K562 (cell line): ENCODE measurements around the gene CEBPE. TPM values are rescaled to one million over a fixed set of nuclear protein-coding genes. Genes with fewer than 3 reads are reported as not detected.

Experiments used
- BCLAF1 ChIP-seq, 2 experiments: fragments of 450-650 bp in 1 of 2; IDR thresholded peaks; 2 replicates each; pipeline ENCODE4 v1.6.1; 2011 to 2017; ENCODE audit warnings: low read depth in 2 of 2, antibody characterized with exemption in 1 of 2, borderline replicate concordance in 1 of 2, low read length in 1 of 2, mild to moderate bottlenecking in 1 of 2, mixed read lengths in 1 of 2; ENCODE audit not compliant: control insufficient read depth in 1 of 2
- BRF1 ChIP-seq: IDR thresholded peaks from 3 replicates; pipeline ENCODE4 v1.6.1; 2011; ENCODE audit warnings: borderline replicate concordance, mild to moderate bottlenecking; ENCODE audit not compliant: insufficient read length; ENCODE audit errors: extremely low read depth
- FIP1L1 ChIP-seq: fragments of 200-400 bp; formaldehyde crosslinking; IDR thresholded peaks from 2 replicates; pipeline ENCODE4 v1.6.1; 2018; ENCODE audit warnings: mild to moderate bottlenecking, low read depth, low read length; ENCODE audit not compliant: poor library complexity, severe bottlenecking
- HMG20A ChIP-seq: fragments of 450-650 bp; formaldehyde crosslinking; conservative IDR thresholded peaks from 2 replicates; pipeline ENCODE4 v1.4.0; 2020; ENCODE audit warnings: mild to moderate bottlenecking, mixed read lengths
- IRF2 ChIP-seq: sonication (generic); formaldehyde crosslinking; IDR thresholded peaks from 2 replicates; pipeline ENCODE4 v1.8.1; 2022; ENCODE audit warnings: mild to moderate bottlenecking, missing genetic modification reagents
- KLF6 ChIP-seq: fragments of 250-450 bp; sonication (Bioruptor Pico); IDR thresholded peaks from 2 replicates; pipeline ENCODE4 v1.4.0; 2020; ENCODE audit warnings: mild to moderate bottlenecking, moderate library complexity, borderline replicate concordance
- MCM3 ChIP-seq: fragments of 450-650 bp; IDR thresholded peaks from 2 replicates; pipeline ENCODE4 v1.6.1; 2016
- PCBP2 ChIP-seq: fragments of 200-400 bp; formaldehyde crosslinking; IDR thresholded peaks from 2 replicates; pipeline ENCODE4 v1.6.1; 2018; ENCODE audit warnings: low read length, low read depth, mild to moderate bottlenecking, moderate library complexity; ENCODE audit not compliant: poor library complexity, severe bottlenecking
- POLR3A ChIP-seq: IDR thresholded peaks from 2 replicates; pipeline ENCODE4 v1.6.1; 2011; ENCODE audit warnings: borderline replicate concordance, mild to moderate bottlenecking, moderate library complexity; ENCODE audit not compliant: insufficient read length, insufficient read depth; ENCODE audit errors: extremely low read depth
- SP1 ChIP-seq: sonication (generic); formaldehyde crosslinking; IDR thresholded peaks from 2 replicates; pipeline ENCODE4 v1.8.1; 2022; ENCODE audit warnings: mild to moderate bottlenecking, missing genetic modification reagents
- TCF15 ChIP-seq: fragments of 250-450 bp; sonication (Bioruptor Pico); IDR thresholded peaks from 2 replicates; pipeline ENCODE4 v1.8.0; 2022; ENCODE audit warnings: moderate library complexity, mild to moderate bottlenecking, inconsistent platforms
- TRIM25 ChIP-seq: fragments of 450-650 bp; IDR thresholded peaks from 2 replicates; pipeline ENCODE4 v1.7.0; 2016; ENCODE audit warnings: borderline replicate concordance
- ZNF175 ChIP-seq: fragments of 200-800 bp; sonication (Bioruptor generic); IDR thresholded peaks from 2 replicates; pipeline ENCODE4 v1.6.1; 2016; ENCODE audit warnings: low read depth, mild to moderate bottlenecking, missing genetic modification characterization, missing compliant biosample characterization
- ZNF212 ChIP-seq: fragments of 450-650 bp; formaldehyde crosslinking; IDR thresholded peaks from 2 replicates; pipeline ENCODE4 v1.4.0; 2020; ENCODE audit warnings: mild to moderate bottlenecking
- ZNF551 ChIP-seq: fragments of 250-450 bp; sonication (Bioruptor Pico); IDR thresholded peaks from 2 replicates; pipeline ENCODE4 v1.5.0; 2021; ENCODE audit warnings: mild to moderate bottlenecking, moderate library complexity
- ZNF57 ChIP-seq: fragments of 450-650 bp; formaldehyde crosslinking; IDR thresholded peaks from 2 replicates; pipeline ENCODE4 v1.4.0; 2020; ENCODE audit warnings: mild to moderate bottlenecking, moderate library complexity
- ZNF785 ChIP-seq: fragments of 250-450 bp; sonication (Bioruptor Pico); IDR thresholded peaks from 2 replicates; pipeline ENCODE4 v1.4.0; 2020; ENCODE audit warnings: mild to moderate bottlenecking
- polyA plus RNA-seq, 8 experiments: library from polyadenylated mRNA; depleted of rRNA in 4 of 8; stranded (reverse) in 5 of 8; unstranded in 3 of 8; fragments of >200 nt; fragmentation: Nextera tagmentation in 2 of 8; fragmentation: Illumina TruSeq in 1 of 8; extraction: Ambion mirVana in 2 of 8; extraction: Trizol in 1 of 8; gene quantifications; 2 replicates each; pipeline versions ENCODE4 v1.2.1 to v1.2.3, GENCODE V29; 2011 to 2014; ENCODE audit warnings: inconsistent platforms in 1 of 8, missing spikeins in 1 of 8
- total RNA-seq, 7 experiments: library from RNA; depleted of rRNA in 6 of 7; stranded (reverse); fragments of >200 nt in 6 of 7; fragmentation: Illumina TruSeq in 2 of 7; extraction: Trizol in 2 of 7; gene quantifications; 2 replicates each; pipeline versions ENCODE4 v1.2.1 to v1.2.3, GENCODE V29; 2011 to 2021; ENCODE audit warnings: low replicate concordance in 1 of 7
- TF ChIP-seq, protein P1 (sequence below): sonication (generic); formaldehyde crosslinking; IDR thresholded peaks from 2 replicates; pipeline ENCODE4 v1.8.1; 2023; ENCODE audit warnings: mild to moderate bottlenecking, missing genetic modification reagents
- TF ChIP-seq, protein P2 (sequence below): fragments of 250-450 bp; sonication (Bioruptor Pico); IDR thresholded peaks from 2 replicates; pipeline ENCODE4 v1.8.0; 2022; ENCODE audit warnings: inconsistent platforms

Gene CEBPE
- total and polyA plus RNA-seq, 9 of the 15 experiments (the other 6 are each of a cell fraction or from before 2014, with no cell fraction given): 0.09 to 0.15 (median 0.13) TPM; not detected in 6

- TF ChIP-seq ZNF175 (CRISPR knock-in tag) (no peak), SP1 (CRISPR knock-in tag) (no peak), ZNF212 (CRISPR knock-in tag) (no peak), ZNF785 (CRISPR knock-in tag) (no peak), ZNF551 (CRISPR knock-in tag) (no peak), PCBP2 (no peak), MCM3 (no peak), BCLAF1 (IDR thresholded peaks at IDR 0.05; ENCODE audit: borderline replicate concordance in 1 of 2, control insufficient read depth in 1 of 2, low read depth in 2 of 2, low read length in 1 of 2) (no peak), TCF15 (CRISPR knock-in tag) (no peak), TRIM25 (no peak), HMG20A (CRISPR knock-in tag) (no peak), POLR3A (no peak), FIP1L1 (no peak), BRF1 (no peak), ZNF57 (CRISPR knock-in tag) (no peak), IRF2 (CRISPR knock-in tag) (no peak), KLF6 (no peak)
- TF ChIP-seq, protein P1, sequence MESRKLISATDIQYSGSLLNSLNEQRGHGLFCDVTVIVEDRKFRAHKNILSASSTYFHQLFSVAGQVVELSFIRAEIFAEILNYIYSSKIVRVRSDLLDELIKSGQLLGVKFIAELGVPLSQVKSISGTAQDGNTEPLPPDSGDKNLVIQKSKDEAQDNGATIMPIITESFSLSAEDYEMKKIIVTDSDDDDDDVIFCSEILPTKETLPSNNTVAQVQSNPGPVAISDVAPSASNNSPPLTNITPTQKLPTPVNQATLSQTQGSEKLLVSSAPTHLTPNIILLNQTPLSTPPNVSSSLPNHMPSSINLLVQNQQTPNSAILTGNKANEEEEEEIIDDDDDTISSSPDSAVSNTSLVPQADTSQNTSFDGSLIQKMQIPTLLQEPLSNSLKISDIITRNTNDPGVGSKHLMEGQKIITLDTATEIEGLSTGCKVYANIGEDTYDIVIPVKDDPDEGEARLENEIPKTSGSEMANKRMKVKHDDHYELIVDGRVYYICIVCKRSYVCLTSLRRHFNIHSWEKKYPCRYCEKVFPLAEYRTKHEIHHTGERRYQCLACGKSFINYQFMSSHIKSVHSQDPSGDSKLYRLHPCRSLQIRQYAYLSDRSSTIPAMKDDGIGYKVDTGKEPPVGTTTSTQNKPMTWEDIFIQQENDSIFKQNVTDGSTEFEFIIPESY (CRISPR knock-in tag): no peak
- TF ChIP-seq, protein P2, sequence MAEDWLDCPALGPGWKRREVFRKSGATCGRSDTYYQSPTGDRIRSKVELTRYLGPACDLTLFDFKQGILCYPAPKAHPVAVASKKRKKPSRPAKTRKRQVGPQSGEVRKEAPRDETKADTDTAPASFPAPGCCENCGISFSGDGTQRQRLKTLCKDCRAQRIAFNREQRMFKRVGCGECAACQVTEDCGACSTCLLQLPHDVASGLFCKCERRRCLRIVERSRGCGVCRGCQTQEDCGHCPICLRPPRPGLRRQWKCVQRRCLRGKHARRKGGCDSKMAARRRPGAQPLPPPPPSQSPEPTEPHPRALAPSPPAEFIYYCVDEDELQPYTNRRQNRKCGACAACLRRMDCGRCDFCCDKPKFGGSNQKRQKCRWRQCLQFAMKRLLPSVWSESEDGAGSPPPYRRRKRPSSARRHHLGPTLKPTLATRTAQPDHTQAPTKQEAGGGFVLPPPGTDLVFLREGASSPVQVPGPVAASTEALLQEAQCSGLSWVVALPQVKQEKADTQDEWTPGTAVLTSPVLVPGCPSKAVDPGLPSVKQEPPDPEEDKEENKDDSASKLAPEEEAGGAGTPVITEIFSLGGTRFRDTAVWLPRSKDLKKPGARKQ (CRISPR knock-in tag): no peak
Observed at GRCh38 chr14:23164250-23164649, 45.2 kb upstream of the CEBPE start (continued).
